GM19467 (cell line): ENCODE results near the gene CD7.
A peak's percentile ranks its signal among the peaks of the same experiment; 100 is the strongest.
"Not testable (repeated sequence)": the region's sequence is repeated elsewhere in the genome, so short reads cannot be mapped to it uniquely, and the experiment has no call there.

Source experiments
- ATAC-seq: cut with Tn5 transposase; IDR thresholded peaks from one replicate; pipeline ENCODE4 v1.9.1; 2021; ENCODE audit warnings: mild to moderate bottlenecking, moderate library complexity; ENCODE audit not compliant: unreplicated experiment

The CD7 gene

GRCh38 chr17:82317394-82318168, at the start of gene CD7:
TSS of gene CD7 (minus strand) at chr17:82317608. CDS start at chr17:82317495, 113 bp downstream.
- no peak for ATAC-seq

- no peak for ATAC-seq
Observed at GRCh38 chr17:82366749-82367148, 49.3 kb upstream of the CD7 start.

GRCh38 chr17:82365606-82366295, 48.3 kb upstream of the CD7 start:
- ATAC-seq, result no peak

- no peak for ATAC-seq
Observed at GRCh38 chr17:82361885-82362633, 44.7 kb upstream of the CD7 start.

GRCh38 chr17:82359451-82360074, 42.2 kb upstream of the CD7 start:
- not testable (repeated sequence) for ATAC-seq

- ATAC-seq, result no peak
Observed at GRCh38 chr17:82358465-82359350, 41.3 kb upstream of the CD7 start, which contains the start of gene TEX19. TSS of gene TEX19 (plus strand) at chr17:82359247. CDS start at chr17:82362151, 2,904 bp downstream.

GRCh38 chr17:82357394-82357793, 40.0 kb upstream of the CD7 start:
- ATAC-seq, result no peak

- ATAC-seq, result no peak
Observed at GRCh38 chr17:82356845-82357355, 39.5 kb upstream of the CD7 start.

- no peak for ATAC-seq
Observed at GRCh38 chr17:82355770-82356427, 38.5 kb upstream of the CD7 start.

GRCh38 chr17:82354804-82355308, 37.4 kb upstream of the CD7 start:
- no peak for ATAC-seq

GRCh38 chr17:82353484-82353883, 36.1 kb upstream of the CD7 start:
- ATAC-seq, result no peak

- peak; percentile 38 for ATAC-seq
Observed at GRCh38 chr17:82351713-82352488, 34.5 kb upstream of the CD7 start.

GRCh38 chr17:82351254-82351712, 33.9 kb upstream of the CD7 start:
- ATAC-seq, result peak; percentile 61

- ATAC-seq, result no peak
Observed at GRCh38 chr17:82350182-82351030, 33.0 kb upstream of the CD7 start.

- no peak for ATAC-seq
Observed at GRCh38 chr17:82349287-82349701, 31.9 kb upstream of the CD7 start.

GRCh38 chr17:82348866-82349265, 31.5 kb upstream of the CD7 start:
- no peak for ATAC-seq

GRCh38 chr17:82348434-82348833, 31.0 kb upstream of the CD7 start:
- no peak for ATAC-seq
